Measurements from ENCODE around the gene CFAP58.

The CFAP58 gene

GRCh38 chr10:104323085-104323484 is 30.5 kb upstream of the CFAP58 start:
- DNase-seq = no peak

GRCh38 chr10:104323760-104324201 is 29.9 kb upstream of the CFAP58 start:
- no peak for DNase-seq

DNA sequence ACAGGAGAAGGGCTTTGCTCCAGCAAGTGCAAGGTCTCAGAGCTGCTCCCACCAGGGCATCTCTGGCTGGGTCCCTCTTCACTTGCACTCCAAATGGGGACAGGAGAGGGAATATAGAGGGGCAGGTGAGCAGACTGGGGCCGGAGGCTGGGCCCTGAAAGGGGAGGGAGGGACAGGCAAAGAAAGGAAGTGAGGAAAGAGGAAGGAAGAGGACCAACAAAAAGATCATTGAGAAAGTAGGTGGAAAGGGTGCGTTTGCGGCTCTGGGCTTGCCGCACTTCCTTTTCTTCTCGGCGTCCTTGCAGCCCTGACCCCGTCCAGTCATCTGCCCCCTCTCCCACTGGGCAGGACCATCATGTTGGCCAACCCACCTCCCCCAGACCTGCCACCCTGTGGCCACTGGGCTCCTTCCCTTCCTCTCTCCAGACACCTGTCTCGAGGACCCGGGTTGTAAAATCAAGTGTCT is 29.4 kb upstream of the CFAP58 start:
- no peak for DNase-seq

DNA sequence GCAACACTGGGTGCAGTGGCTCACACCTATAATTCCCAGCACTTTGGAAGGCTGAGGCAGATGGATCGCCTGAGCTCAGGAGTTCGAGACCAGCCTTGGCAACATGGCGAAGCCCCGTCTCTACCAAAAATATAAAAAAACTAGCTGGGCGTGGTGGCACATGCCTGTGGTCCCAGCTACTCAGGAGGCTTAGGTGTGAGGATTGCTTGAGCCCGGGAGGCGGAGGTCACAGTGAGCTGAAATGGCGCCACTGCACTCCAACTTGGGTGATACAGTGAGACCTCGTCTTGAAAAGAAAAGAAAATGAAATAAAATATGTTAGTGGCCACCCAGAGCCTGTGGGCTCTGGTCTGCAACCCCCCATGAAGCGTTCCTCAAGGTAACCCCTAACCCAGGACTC is 28.7 kb upstream of the CFAP58 start:
- DNase-seq = no peak

GRCh38 chr10:104325436-104326435 is 27.9 kb upstream of the CFAP58 start:
- no peak for DNase-seq

- DNase-seq = no peak
Observed at GRCh38 chr10:104326991-104327610, 26.5 kb upstream of the CFAP58 start.

- no peak for DNase-seq
Observed at GRCh38 chr10:104327745-104328645, 25.6 kb upstream of the CFAP58 start.

GRCh38 chr10:104328646-104328895 is 25.1 kb upstream of the CFAP58 start:
- no peak for DNase-seq

DNA sequence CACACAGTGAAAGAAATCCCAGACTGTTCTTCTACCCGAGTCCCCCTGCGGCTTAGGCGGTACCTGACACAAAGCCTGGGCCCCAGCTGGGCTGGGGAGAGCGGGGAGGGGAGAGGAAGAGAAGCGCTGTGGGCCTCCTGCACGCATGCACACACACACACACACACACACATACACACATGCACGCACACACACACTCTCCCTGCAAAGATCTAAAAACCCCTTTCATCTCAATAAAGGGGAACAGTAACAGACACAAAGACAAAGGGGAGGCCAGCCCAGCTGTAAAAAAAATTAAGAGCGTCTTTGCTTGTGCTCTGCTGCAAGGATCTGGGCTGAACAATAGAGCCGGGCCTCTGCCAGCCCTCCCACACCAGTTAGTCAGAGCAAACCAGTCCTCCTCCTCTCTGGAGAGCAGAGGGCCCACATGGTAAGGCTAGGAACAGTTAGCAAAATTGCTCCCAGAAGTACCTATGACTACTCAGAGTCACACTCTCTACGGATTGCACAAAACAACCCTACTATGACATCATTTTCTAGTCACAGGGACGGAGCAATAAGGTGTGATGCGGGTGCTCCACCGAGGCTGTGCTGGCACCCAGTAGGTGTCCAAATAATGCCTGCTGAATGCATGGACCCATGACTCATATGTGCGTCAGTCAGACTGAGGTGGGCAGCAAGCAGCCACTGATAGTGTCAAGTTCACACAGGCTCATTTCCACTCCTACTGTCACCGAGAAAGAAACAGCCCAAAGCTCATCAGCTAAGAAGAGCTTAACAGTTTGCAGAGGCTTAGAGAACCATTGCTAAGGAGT is 24.5 kb upstream of the CFAP58 start:
- peak; percentile 76 for DNase-seq

- DNase-seq = no peak
Observed at GRCh38 chr10:104329735-104330134, 23.9 kb upstream of the CFAP58 start.

GRCh38 chr10:104330168-104331110 is 23.2 kb upstream of the CFAP58 start:
- no peak for DNase-seq

- DNase-seq = no peak
Observed at GRCh38 chr10:104331208-104331838, 22.3 kb upstream of the CFAP58 start.

DNA sequence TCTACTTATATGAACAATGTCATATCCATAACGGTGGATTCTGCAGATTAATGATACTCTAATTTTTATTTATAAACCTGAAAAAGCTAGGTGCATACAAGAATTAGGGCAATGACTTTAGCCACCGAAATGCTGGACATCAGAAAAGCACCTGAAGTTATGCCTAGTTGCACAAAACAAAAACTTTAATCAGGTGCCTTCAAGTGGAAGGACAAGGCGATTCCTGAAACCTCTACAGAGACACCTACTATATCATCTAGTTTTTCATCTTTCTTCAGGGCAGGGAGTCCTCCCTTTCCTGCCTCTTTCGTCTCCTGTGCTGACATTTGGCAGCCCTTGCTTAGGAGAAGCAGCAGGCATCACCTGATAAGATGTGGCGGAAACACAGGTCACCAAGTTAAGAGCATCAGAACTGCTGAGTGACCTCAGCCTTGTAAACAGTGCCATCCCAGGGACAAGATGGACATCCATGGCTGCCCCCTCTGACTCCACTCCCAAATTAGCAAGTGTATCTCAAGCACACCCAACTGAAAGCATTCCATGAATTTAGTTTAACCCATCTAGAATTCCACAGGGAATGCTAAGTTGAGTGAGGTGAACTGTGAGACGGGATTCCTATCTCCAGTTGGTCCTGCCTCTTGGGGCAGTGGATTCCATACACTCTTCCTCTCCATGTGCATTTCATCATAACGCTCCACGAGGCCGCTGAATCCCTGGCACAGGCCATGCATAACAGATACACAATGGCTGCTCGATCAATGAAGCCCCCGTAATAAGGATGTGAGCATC is 21.2 kb upstream of the CFAP58 start:
- no peak for DNase-seq

DNA sequence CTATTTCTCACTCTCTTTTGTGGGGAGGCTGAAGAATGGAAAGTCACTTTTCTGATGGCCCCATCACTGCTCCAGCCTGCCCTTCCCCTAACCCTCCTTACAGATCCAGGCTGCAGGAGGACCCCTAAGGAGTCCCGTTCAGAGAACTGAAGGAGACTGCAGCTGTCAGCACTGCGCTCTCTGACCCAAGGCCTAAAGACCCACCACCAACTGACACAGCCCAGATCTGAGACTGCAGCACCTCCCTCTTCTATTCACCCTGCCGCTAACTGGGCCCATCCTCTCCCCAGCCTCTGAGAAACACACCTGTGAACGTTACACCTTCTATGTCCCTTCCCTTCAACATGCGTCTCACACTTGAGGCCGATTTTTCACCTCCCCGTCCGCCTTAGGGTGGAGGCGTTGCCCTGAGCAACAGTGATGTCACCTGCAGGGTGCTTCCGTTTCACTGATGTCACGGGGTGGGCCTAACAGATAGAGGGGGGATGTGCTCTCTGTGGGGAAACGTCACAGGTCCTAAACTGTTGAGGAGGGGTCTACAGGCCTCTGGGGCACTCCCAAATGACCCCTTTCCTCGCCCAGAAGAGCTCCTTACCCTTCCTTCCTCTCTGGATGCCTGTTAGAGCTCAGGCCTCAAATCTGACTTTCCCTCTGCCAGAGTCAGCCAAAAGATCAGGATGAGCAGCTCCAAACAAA is 20.5 kb upstream of the CFAP58 start:
- DNase-seq = peak; percentile 76

DNA sequence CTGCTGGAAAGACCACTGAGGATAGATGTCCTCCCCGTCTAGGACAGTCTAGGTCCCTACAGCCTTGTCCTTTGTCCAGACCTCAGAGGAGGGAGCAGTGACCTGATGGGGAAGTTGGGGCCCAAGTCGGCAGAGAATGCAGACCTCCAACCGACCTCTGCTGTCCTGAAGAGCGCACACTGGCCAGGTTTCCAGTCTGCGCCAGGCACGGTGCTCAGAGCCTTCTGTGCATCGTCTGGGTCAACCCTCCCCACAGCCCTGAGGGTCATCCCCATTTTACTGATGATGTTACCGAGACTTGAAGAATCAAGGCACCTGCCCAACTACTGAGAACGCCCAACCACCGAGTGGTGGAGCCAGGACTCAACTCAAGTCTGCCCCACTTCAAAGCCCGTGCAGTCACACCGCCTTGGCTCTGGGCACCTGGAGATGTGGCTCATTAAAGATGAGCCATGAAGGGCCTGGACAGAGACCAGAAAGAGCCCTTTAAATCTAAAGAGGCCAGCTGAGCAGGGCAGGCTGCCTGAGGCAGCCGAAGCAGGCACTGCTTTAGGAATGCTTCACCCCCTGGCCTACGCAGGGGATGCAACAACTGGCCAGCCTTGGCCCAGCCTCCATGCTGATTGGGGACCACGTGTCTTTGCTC is 19.8 kb upstream of the CFAP58 start:
- no peak for DNase-seq

GRCh38 chr10:104334561-104334960 is 19.1 kb upstream of the CFAP58 start:
- DNase-seq = no peak

GRCh38 chr10:104334965-104335650 is 18.5 kb upstream of the CFAP58 start:
- DNase-seq = no peak

Measured in CD4-positive, alpha-beta T cell treated with Interleukin-10 for 1 hour (primary cell).